Pancreas (tissue), 10 donors: ENCODE data around the gene ZNF597. TPM values are rescaled to one million over a fixed set of nuclear protein-coding genes. Genes with fewer than 3 reads are reported as not detected.
A peak's percentile ranks its signal among the peaks of the same experiment; 100 is the strongest.

ENCODE experiments used
- ATAC-seq, 4 donors: fragments of 200-7000 bp; cut with Tn5 transposase; one replicate each; pipeline versions ENCODE4 v1.8.0 to v1.9.1; 2020; ENCODE audit warnings: mild to moderate bottlenecking in 4 of 4, moderate library complexity in 4 of 4
- DNase-seq, 6 donors: peaks; one replicate each; pipeline ENCODE4 v3.0.0-alpha.2; 2020
- FAIRE-seq: peaks from 2 replicates; lab custom pipeline; 2012; peaks lifted over from hg19 to GRCh38; lab: Jason Lieb, UNC
- H3K27ac ChIP-seq, 4 donors: fragments of 200-600 bp; sonication (generic); 1 replicate in 3 of 4; 2 replicates in 1 of 4; pipeline versions ENCODE4 v1.5.0 to v1.8.0; 2020
- H3K27me3 ChIP-seq, 4 donors: fragments of 200-600 bp; one replicate each; pipeline ENCODE4 v1.8.0; 2021
- H3K36me3 ChIP-seq, 3 donors: fragments of 200-600 bp; sonication (generic) in 1 of 3; one replicate each; pipeline versions ENCODE4 v1.5.0 to v1.8.0; 2020 to 2021
- H3K4me1 ChIP-seq, 3 donors: fragments of 200-600 bp; one replicate each; pipeline ENCODE4 v1.8.0; 2021
- H3K4me3 ChIP-seq, 4 donors: fragments of 200-600 bp; sonication (generic) in 2 of 4; one replicate each; pipeline versions ENCODE4 v1.5.0 to v1.8.0; 2020 to 2021
- H3K9me3 ChIP-seq, 4 donors: fragments of 200-600 bp; one replicate each; pipeline ENCODE4 v1.8.0; 2021
- CTCF ChIP-seq, 4 donors: fragments of 200-600 bp; sonication (generic) in 3 of 4; IDR thresholded peaks; one replicate each; pipeline versions ENCODE4 v1.5.0 to v1.8.0; 2021; ENCODE audit warnings: antibody characterized with exemption in 4 of 4
- WGBS, 2 donors: extraction: QIAGEN DNeasy Blood & Tissue Kit; methylation state at CpG; one replicate each; pipeline ENCODE4 v1.1.7; 2013; 5-methylcytosine and 5-hydroxymethylcytosine counted together
- intact Hi-C, 3 donors: fragments of 100-400 bp; cut with DNase I; formaldehyde crosslinking; loops; one replicate each; pipeline versions ENCODE4 v1.11.1 to v1.14.2; 2022
- polyA plus RNA-seq, 2 donors: library from polyadenylated mRNA; stranded (reverse); fragments of 200-250 nt; gene quantifications; one replicate each; pipeline ENCODE4 v1.2.3, GENCODE V29; 2013
- total RNA-seq, 6 donors: library from RNA; stranded (reverse); fragmentation: NEBNext Ultra II Directional in 4 of 6; extraction: Animal tissue kit (Norgen Biotek cat#: 25700) in 4 of 6; gene quantifications; one replicate each; pipeline versions ENCODE4 v1.2.1 to v1.2.4, GENCODE V29; 2021 to 2023
- donor health status: healthy with polysubstance abuse.
- donor health status: DM: no; HTN: no; CAD: no; lungs with moderate emphysema.
- donor health status: DM: no; HTN: no; CAD: no.
- donor health status: control.
- donor health status: control.
- donor health status: Bipolar disorder and iron deficiency.
- donor health status: DM: yes; HTN: yes; CAD: no.
- donor health status: DM: no; HTN: no; CAD: no.
- donor health status: DM: no; HTN: no; CAD: no.
- donor health status: DM: yes; HTN: yes; CAD: no.

The ZNF597 gene
- 1 to 10 TPM in 3 of 6 donors, under 1 TPM in 3; 0.79 to 1.6 (median 0.99) TPM for total RNA-seq
- 1 to 10 TPM in 1 of 2 donors, under 1 TPM in 1; 0.53 to 1.0 TPM for polyA plus RNA-seq

GRCh38 chr16:3443108-3444031 lies at the start of gene ZNF597, which contains the start of gene NAA60:
Gene ZNF597 (minus strand): TSS chr16:3443504. CDS start chr16:3443153, 351 bp downstream.
Gene NAA60 (plus strand): TSS chr16:3443680. CDS start chr16:3476228, 32,548 bp downstream.
- no peak for TF ChIP-seq CTCF (IDR thresholded peaks at IDR 0.05)
- Histone ChIP-seq H3K27ac (peak within 1 kb of the TSS in 2 of 4 donors; percentile 56 to 68), H3K27me3 (no peaks in the 10 kb centered on the region), H3K4me1 (no peaks in the 10 kb centered on the region), H3K4me3 (peak within 1 kb of the TSS; percentile 30 to 50 (median 46)), H3K36me3 (no peaks in the 10 kb centered on the region), H3K9me3 (no peaks in the 10 kb centered on the region)
- peak; percentile 99 to 100 (median 100) for ATAC-seq
- intact Hi-C loops, result no loop called here
- no peak for FAIRE-seq
- WGBS, 2 donors, result 40 to 44% methylated on average over 61 of the region's 61 CpGs
- peak; percentile 70 to 88 (median 83) for DNase-seq

- FAIRE-seq, result no peak
- intact Hi-C loops, result no loop called here
- Histone ChIP-seq H3K9me3 (no peaks in the 10 kb centered on the region), H3K27me3 (no peaks in the 10 kb centered on the region), H3K36me3 (no peaks in the 10 kb centered on the region), H3K4me1 (no peaks in the 10 kb centered on the region), H3K27ac (no peak overlapping the region), H3K4me3 (no peak overlapping the region)
- DNase-seq, result peak in 1 of 6 donors; percentile 41
- WGBS, 2 donors, result 80% methylated on average over 8 to 10 of the region's 10 CpGs
- no peak for TF ChIP-seq CTCF (IDR thresholded peaks at IDR 0.05)
- no peak for ATAC-seq
These were observed 49.1 kb upstream of the ZNF597 start for GRCh38 chr16:3492356-3492755.

GRCh38 chr16:3490911-3491629 lies 47.8 kb upstream of the ZNF597 start:
- ATAC-seq (peak in 2 of 4 donors; percentile 35 to 56), DNase-seq (peak in 2 of 6 donors; percentile 49 to 60), FAIRE-seq (no peak)
- Histone ChIP-seq H3K36me3 (peaks cover 2 to 6% (median 2%) of the 10 kb centered on the region in 3 donors), H3K27ac (no peak overlapping the region), H3K4me1 (no peaks in the 10 kb centered on the region), H3K27me3 (no peaks in the 10 kb centered on the region), H3K9me3 (no peaks in the 10 kb centered on the region), H3K4me3 (no peak overlapping the region)
- TF ChIP-seq CTCF (IDR thresholded peaks at IDR 0.05), result no peak
- intact Hi-C loops, result no loop called here
- 32 to 35% methylated on average over 17 of the region's 17 CpGs for WGBS, 2 donors

- peaks cover 4 to 29% (median 17%) of the 10 kb centered on the region in 3 donors for H3K36me3 ChIP-seq
These were observed 45.5 kb upstream of the ZNF597 start for GRCh38 chr16:3488801-3489200.

More at GRCh38 chr16:3488801-3489200, 45.5 kb upstream of the ZNF597 start:
- intact Hi-C loops, result no loop called here
- Histone ChIP-seq H3K4me3 (no peak overlapping the region), H3K9me3 (no peaks in the 10 kb centered on the region), H3K27ac (no peak overlapping the region), H3K4me1 (no peaks in the 10 kb centered on the region), H3K27me3 (no peaks in the 10 kb centered on the region)
- DNase-seq, result peak in 1 of 6 donors; percentile 20
- 71 to 74% methylated on average over 9 of the region's 13 CpGs for WGBS, 2 donors
- TF ChIP-seq CTCF (IDR thresholded peaks at IDR 0.05), result no peak
- ATAC-seq, result no peak
- FAIRE-seq, result no peak
